Panc1 (cell line): ENCODE measurements around the gene TMEM179B. TPM values are rescaled to one million over a fixed set of nuclear protein-coding genes. Genes with fewer than 3 reads are reported as not detected.

Experiments used
- ATAC-seq: fragments of 200-7000 bp; cut with Tn5 transposase; 2 replicates; pipeline ENCODE4 v1.9.1; 2020; ENCODE audit warnings: mild to moderate bottlenecking, moderate library complexity
- BruUV-seq: library from RNA; stranded (reverse); fragments of 400-500 nt; replicated peaks from 2 replicates; lab custom pipeline; 2021; lab: Mats Ljungman, UMichigan
- CTCF ChIA-PET: fragments of 300-600 bp; sonication (Branson Sonifier 250); formaldehyde crosslinking; loops from one replicate; lab custom pipeline; 2022; ENCODE audit warnings: antibody characterized with exemption; lab: Charles Lee
- POLR2A ChIA-PET: fragments of 300-600 bp; sonication (Branson Sonifier 250); formaldehyde crosslinking; loops from one replicate; lab custom pipeline; 2022; ENCODE audit warnings: antibody characterized with exemption; lab: Charles Lee
- DNase-seq: peaks from one replicate; pipeline ENCODE4 v3.0.0-alpha.2; 2010; ENCODE audit warnings: low read depth, low spot score
- H3K27ac ChIP-seq: 2 replicates; pipeline ENCODE4 v1.5.1; 2011; ENCODE audit warnings: mild to moderate bottlenecking, low read length, inconsistent platforms
- H3K27me3 ChIP-seq: fragments of 200-500 bp; sonication (Bioruptor generic); 2 replicates; pipeline ENCODE4 v1.6.0; 2014; ENCODE audit warnings: low read length, inconsistent platforms; ENCODE audit not compliant: control insufficient read depth, insufficient read depth
- H3K36me3 ChIP-seq: fragments of 200-500 bp; sonication (Bioruptor generic); 2 replicates; pipeline ENCODE4 v1.5.1; 2014; ENCODE audit warnings: inconsistent platforms, mild to moderate bottlenecking, low read length, moderate library complexity; ENCODE audit not compliant: control insufficient read depth, insufficient read depth
- H3K4me1 ChIP-seq: 2 replicates; pipeline ENCODE4 v1.5.1; 2011; ENCODE audit warnings: inconsistent platforms, mild to moderate bottlenecking, low read length, moderate library complexity; ENCODE audit not compliant: control insufficient read depth, insufficient read depth
- H3K4me3 ChIP-seq, 2 experiments: 2 replicates each; pipeline ENCODE4 v1.5.1; 2011 to 2012; ENCODE audit warnings: low read depth in 2 of 2, low read length in 2 of 2, mild to moderate bottlenecking in 2 of 2, inconsistent platforms in 1 of 2, moderate library complexity in 1 of 2
- H3K9me3 ChIP-seq: fragments of 200-500 bp; sonication (Bioruptor generic); 2 replicates; pipeline ENCODE4 v1.5.1; 2014; ENCODE audit warnings: low read depth, mild to moderate bottlenecking, inconsistent platforms, low read length, moderate library complexity; ENCODE audit not compliant: control insufficient read depth, insufficient read depth
- CTCF ChIP-seq: fragments of 450-650 bp; IDR thresholded peaks from 2 replicates; pipeline ENCODE4 v1.5.1; 2017; ENCODE audit warnings: mild to moderate bottlenecking
- POLR2AphosphoS5 ChIP-seq: IDR thresholded peaks from 2 replicates; pipeline ENCODE4 v1.6.1; 2012; ENCODE audit warnings: mild to moderate bottlenecking, low read depth, low read length, moderate library complexity
- SIN3A ChIP-seq: IDR thresholded peaks from 2 replicates; pipeline ENCODE4 v1.6.1; 2012; ENCODE audit warnings: low read depth, mild to moderate bottlenecking, low read length, moderate library complexity, borderline replicate concordance; ENCODE audit not compliant: insufficient read depth
- TCF7L2 ChIP-seq: IDR thresholded peaks from 2 replicates; pipeline ENCODE4 v1.6.1; 2011; ENCODE audit warnings: mild to moderate bottlenecking, low read depth, low read length, inconsistent platforms
- in situ Hi-C: cut with HindIII; loops from 2 replicates; pipeline ENCODE4 v1.10.0; 2016; ENCODE audit warnings: low sequenced_read_pairs, low pct_unique_long_range_greater_than_20kb
- intact Hi-C: fragments of 100-400 bp; cut with micrococcal nuclease; formaldehyde crosslinking; loops from one replicate; pipeline ENCODE4 v1.10.0; 2022; ENCODE audit not compliant: unreplicated experiment
- total RNA-seq: library from RNA; stranded (reverse); gene quantifications from one replicate; pipeline ENCODE4 v1.2.1, GENCODE V29; 2021; ENCODE audit not compliant: unreplicated experiment
- TF ChIP-seq, protein P1 (sequence below), 2 experiments: IDR thresholded peaks; 2 replicates each; pipeline ENCODE4 v1.6.1; 2011 to 2012; ENCODE audit warnings: low read depth in 2 of 2, control low read depth in 1 of 2, low read length in 1 of 2, mild to moderate bottlenecking in 1 of 2, moderate library complexity in 1 of 2; ENCODE audit not compliant: insufficient read depth in 1 of 2

The TMEM179B gene
- total RNA-seq, 1 experiment from 2014 or later: 50.9 TPM

DNA sequence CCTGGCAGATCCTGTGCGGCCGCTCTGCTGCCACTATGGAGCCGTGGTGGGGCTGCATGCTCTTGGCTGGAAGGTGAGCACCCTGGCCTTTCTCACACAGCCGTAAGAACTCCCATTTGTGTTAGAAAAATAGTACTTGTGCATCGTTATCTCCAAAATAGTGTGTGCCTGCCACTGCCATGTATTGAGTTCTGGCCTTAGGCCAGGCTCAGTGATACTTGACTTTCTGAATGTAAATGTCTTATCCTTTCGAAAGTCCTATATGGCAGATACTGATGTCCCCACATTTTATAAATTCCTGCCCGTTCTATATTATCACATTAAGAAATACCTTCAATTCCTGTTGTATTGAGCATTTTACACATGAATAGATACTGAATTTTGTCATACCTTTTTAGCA lies 4.4 kb upstream of the TMEM179B start:
- Histone ChIP-seq H3K4me3 (no peak overlapping the region), H3K27me3 (no peaks in the 10 kb centered on the region), H3K4me1 (peaks cover 7% of the 10 kb centered on the region), H3K36me3 (peaks cover 3% of the 10 kb centered on the region), H3K27ac (no peak overlapping the region), H3K9me3 (no peaks in the 10 kb centered on the region)
- DNase-seq (no peak), ATAC-seq (no peak)
- no TSS peak for BruUV-seq
- POLR2A ChIA-PET: no interaction called here
- in situ Hi-C loops (no loop called here), intact Hi-C loops (no loop called here)
- TF ChIP-seq TCF7L2 (no peak), POLR2AphosphoS5 (no peak)
- TF ChIP-seq, protein P1, sequence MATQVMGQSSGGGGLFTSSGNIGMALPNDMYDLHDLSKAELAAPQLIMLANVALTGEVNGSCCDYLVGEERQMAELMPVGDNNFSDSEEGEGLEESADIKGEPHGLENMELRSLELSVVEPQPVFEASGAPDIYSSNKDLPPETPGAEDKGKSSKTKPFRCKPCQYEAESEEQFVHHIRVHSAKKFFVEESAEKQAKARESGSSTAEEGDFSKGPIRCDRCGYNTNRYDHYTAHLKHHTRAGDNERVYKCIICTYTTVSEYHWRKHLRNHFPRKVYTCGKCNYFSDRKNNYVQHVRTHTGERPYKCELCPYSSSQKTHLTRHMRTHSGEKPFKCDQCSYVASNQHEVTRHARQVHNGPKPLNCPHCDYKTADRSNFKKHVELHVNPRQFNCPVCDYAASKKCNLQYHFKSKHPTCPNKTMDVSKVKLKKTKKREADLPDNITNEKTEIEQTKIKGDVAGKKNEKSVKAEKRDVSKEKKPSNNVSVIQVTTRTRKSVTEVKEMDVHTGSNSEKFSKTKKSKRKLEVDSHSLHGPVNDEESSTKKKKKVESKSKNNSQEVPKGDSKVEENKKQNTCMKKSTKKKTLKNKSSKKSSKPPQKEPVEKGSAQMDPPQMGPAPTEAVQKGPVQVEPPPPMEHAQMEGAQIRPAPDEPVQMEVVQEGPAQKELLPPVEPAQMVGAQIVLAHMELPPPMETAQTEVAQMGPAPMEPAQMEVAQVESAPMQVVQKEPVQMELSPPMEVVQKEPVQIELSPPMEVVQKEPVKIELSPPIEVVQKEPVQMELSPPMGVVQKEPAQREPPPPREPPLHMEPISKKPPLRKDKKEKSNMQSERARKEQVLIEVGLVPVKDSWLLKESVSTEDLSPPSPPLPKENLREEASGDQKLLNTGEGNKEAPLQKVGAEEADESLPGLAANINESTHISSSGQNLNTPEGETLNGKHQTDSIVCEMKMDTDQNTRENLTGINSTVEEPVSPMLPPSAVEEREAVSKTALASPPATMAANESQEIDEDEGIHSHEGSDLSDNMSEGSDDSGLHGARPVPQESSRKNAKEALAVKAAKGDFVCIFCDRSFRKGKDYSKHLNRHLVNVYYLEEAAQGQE (IDR thresholded peaks at IDR 0.05; ENCODE audit: insufficient read depth in 1 of 2, low read depth in 2 of 2, low read length in 1 of 2): no peak
- CTCF ChIA-PET: no interaction called here

- intact Hi-C loops: loop anchor here (2.0 kb wide), 1 partner anchor 76 kb away; no protein-coding TSS in a partner anchor
- H3K4me3 ChIP-seq: peak overlapping the region; percentile 86 to 98
- in situ Hi-C loops: no loop called here
- DNase-seq: no peak
- H3K4me1 ChIP-seq: peaks cover 30% of the 10 kb centered on the region
- H3K27ac ChIP-seq: peak overlapping the region; percentile 87
- H3K9me3 ChIP-seq: no peaks in the 10 kb centered on the region
- ChIA-PET CTCF (interaction anchor here (0.5 to 1.4 kb wide), 7 partner anchors 11 to 177 kb away, joined by 3 to 7 read pairs (median 3); partner anchors contain the start of gene TAF6L), POLR2A (interaction anchor here (0.5 to 0.9 kb wide), 4 partner anchors 41 to 185 kb away, joined by 3 to 8 read pairs (median 4); partner anchors contain the start of gene MTA2)
- TF ChIP-seq SIN3A (peak; percentile 19; the same call in 1 of the 2 replicates), POLR2AphosphoS5 (no peak), CTCF (peak; percentile 98), TCF7L2 (no peak)
- TF ChIP-seq, protein P1 (IDR thresholded peaks at IDR 0.05; ENCODE audit: insufficient read depth in 1 of 2, low read depth in 2 of 2, low read length in 1 of 2): no peak
- no TSS peak for BruUV-seq
- peak; percentile 81 for ATAC-seq
- no peaks in the 10 kb centered on the region for H3K27me3 ChIP-seq
- H3K36me3 ChIP-seq: peaks cover 3% of the 10 kb centered on the region
These were observed 741 bp upstream of the TMEM179B start for GRCh38 chr11:62786318-62787004.
